GM12801 (cell line): ENCODE results near the gene NDUFS4.

Source experiments
- TF ChIP-seq, protein P1 (sequence below): IDR thresholded peaks from one replicate; pipeline ENCODE4 v1.5.1; 2011; ENCODE audit warnings: control low read depth; ENCODE audit not compliant: insufficient read length; ENCODE audit errors: extremely low read depth

Gene NDUFS4

DNA sequence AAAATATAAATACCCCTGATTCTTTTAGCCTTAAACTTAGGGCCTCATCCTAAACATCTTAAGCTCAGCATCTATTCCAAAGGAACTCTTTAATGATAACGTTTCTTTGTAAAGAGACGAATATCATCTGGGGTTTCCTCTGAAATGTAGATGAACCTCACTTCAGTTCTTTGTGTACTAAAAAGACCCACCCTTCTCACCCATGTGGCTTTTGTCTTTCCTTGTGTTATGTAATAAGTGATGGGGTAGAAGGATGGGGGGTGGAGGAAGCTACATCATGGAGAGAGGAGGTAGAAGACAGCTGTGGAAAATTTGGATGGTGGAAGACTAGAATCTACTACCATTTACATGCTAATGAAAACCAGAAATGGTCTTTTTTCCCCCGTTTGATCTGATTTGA, 111.0 kb downstream of the NDUFS4 start:
- TF ChIP-seq, protein P1, sequence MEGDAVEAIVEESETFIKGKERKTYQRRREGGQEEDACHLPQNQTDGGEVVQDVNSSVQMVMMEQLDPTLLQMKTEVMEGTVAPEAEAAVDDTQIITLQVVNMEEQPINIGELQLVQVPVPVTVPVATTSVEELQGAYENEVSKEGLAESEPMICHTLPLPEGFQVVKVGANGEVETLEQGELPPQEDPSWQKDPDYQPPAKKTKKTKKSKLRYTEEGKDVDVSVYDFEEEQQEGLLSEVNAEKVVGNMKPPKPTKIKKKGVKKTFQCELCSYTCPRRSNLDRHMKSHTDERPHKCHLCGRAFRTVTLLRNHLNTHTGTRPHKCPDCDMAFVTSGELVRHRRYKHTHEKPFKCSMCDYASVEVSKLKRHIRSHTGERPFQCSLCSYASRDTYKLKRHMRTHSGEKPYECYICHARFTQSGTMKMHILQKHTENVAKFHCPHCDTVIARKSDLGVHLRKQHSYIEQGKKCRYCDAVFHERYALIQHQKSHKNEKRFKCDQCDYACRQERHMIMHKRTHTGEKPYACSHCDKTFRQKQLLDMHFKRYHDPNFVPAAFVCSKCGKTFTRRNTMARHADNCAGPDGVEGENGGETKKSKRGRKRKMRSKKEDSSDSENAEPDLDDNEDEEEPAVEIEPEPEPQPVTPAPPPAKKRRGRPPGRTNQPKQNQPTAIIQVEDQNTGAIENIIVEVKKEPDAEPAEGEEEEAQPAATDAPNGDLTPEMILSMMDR = no peak

DNA sequence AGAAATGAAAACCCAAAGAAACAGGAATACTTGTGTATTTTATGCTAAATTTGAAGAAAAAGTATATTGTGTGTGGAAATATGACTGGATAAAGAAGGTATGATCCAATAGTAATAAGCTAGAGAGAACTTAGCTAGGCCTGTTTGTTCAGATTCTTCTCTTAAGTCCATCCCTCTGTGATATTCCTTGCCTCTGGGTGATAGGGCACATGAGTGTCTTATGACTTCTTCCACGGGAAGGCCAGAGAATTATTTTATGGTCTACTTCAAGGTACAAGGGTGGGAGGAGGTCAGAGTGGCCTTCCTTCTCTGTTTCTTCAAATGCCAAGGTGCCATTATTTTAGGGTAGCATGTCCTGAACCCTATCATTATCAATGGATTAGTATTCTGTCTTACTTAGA, 113.7 kb downstream of the NDUFS4 start:
- TF ChIP-seq, protein P1 = no peak

DNA sequence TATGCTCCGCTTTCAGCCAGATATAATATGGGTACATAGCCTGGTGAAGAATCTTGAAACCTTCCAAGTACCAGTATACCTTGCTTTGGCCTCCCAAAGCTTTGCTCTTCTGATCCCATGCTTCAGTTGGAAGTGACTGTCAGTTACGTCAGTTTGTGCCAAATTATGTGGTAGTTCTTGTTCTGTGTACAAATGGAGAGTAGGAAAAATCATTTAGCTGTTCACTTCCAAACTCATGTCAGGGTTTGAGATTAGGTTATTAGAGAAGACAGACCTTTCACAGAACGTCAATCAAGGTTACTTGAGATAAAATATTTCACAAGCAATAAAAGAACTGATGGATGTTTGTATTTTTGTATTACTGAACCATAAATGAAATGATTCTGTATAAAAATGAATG, 117.2 kb downstream of the NDUFS4 start:
- TF ChIP-seq, protein P1 = no peak

DNA sequence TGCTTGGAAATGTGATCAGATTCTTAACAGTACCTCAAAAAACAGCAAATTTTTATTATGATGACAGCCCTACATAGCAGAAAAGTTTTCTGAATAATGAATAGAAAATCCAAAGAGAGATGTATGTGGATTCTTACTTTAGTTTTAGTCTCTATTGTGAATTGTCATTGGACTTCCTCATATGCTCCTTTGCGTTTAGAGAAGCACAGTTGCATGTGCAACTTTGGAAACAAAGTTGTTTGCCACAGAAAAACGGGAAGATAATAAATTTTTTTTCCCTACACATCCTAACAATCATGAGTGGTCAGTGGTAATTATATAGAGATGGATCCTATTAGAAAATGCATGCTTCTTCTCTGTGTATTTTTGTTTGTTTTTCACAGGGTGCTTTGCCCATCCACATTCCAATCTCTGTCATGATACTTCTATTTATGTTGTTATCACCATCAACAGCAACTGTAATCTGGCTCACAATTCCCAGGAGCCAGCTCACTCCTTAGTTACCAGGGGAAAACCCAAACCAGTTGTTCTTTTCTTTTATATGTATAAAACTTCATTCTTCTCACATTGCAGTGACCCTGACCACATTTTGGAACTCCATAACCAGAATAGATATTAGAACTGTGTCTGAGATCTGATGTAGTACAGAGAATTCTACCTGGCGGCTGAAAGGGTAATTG, 118.7 kb downstream of the NDUFS4 start:
- TF ChIP-seq, protein P1 = no peak

DNA sequence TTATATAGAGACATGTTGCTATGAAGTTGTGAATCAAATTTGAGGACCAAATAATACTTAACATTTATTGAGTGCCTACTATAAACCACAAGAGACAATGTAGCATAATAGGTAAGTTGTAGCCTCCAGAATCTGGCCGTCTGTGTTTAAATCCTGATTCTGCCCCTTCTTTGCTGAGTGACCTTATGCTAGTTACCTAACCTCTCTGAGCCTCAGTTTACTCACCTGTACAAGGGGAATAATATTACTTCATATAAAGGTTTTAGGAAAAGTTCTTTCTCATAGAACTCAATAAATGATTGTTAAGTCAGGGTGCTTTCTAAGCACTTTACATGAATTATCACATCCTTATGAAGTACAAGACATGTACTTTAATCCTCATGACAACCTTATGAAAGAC, 120.6 kb downstream of the NDUFS4 start:
- TF ChIP-seq, protein P1 = no peak

DNA sequence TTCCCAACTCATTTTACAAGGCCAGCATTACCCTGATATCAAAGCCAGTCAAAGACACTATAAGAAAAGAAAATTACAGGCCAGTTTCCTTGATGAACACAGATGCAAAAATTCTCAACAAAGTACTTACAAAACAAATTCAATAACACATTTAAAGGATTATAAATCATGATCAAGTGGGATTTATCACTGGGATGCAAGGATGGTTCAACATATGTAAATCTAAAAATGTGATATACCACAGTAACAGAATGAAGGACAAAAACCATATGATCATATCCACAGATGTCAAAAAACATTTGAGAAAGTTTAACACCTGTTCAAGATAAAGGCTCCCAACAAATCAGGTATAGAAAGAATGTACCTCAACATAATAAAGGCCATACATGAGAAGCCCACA, 130.6 kb downstream of the NDUFS4 start:
- TF ChIP-seq, protein P1 = no peak

DNA sequence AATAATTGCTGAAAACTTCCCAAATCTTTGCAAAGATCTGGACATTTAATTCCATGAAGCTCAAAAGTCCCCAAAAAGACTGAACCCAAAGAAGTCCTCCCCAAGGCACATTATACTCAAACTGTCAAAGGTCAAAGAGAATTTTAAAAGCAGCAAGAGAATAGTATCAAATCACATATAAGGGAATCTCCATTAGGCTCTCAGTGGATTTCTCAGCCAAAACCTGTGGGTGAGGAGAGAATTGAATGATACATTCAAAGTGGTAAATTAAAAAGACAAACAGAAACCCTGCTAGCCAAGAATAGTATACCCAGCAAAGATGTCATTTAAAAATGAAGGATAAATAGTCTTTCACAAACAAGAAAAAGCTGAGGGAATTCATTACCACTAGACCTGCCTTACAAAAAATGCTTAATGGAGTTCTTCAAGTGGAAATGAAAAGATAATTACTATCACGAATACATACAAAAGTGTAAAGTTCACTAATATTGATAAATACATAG, 134.1 kb downstream of the NDUFS4 start:
- TF ChIP-seq, protein P1 = no peak
